H1 (cell line): ENCODE results near the gene ATP7A. TPM values are rescaled to one million over a fixed set of nuclear protein-coding genes. Genes with fewer than 3 reads are reported as not detected.

ENCODE experiments used
- CTCF ChIA-PET: fragments of 300-600 bp; sonication (Branson Sonifier 250); formaldehyde crosslinking; loops from one replicate; lab custom pipeline; 2021; ENCODE audit not compliant: partially characterized antibody; lab: Charles Lee
- POLR2A ChIA-PET: fragments of 300-600 bp; sonication (Branson Sonifier 250); formaldehyde crosslinking; loops from one replicate; lab custom pipeline; 2021; ENCODE audit warnings: inconsistent platforms; ENCODE audit not compliant: partially characterized antibody; lab: Charles Lee
- DNase-seq, 2 experiments: peaks; one replicate each; pipeline versions ENCODE4 v3.0.0 to v3.0.0-alpha.2; 2010 to 2022; ENCODE audit warnings: low spot score in 2 of 2, low read depth in 1 of 2, mixed read lengths in 1 of 2
- FAIRE-seq: peaks from 2 replicates; lab custom pipeline; 2011; peaks lifted over from hg19 to GRCh38; lab: Jason Lieb, UNC
- H2AFZ ChIP-seq: 2 replicates; pipeline ENCODE4 v1.8.1; 2012; ENCODE audit warnings: low read length, inconsistent platforms
- H2AK5ac ChIP-seq: 2 replicates; pipeline ENCODE4 v1.6.1; 2013; ENCODE audit warnings: low read depth, low read length
- H2BK120ac ChIP-seq: replicated peaks from 2 replicates; pipeline ENCODE3; 2013; ENCODE audit warnings: low read depth, low read length, inconsistent platforms
- H2BK12ac ChIP-seq: 2 replicates; pipeline ENCODE4 v1.6.1; 2013; ENCODE audit warnings: low read depth, low read length
- H2BK15ac ChIP-seq: 2 replicates; pipeline ENCODE4 v1.6.1; 2013; ENCODE audit warnings: low read length
- H2BK20ac ChIP-seq: 2 replicates; pipeline ENCODE4 v1.6.1; 2013; ENCODE audit warnings: low read length
- H2BK5ac ChIP-seq: 2 replicates; pipeline ENCODE4 v1.6.1; 2013; ENCODE audit warnings: low read depth, low read length
- H3K14ac ChIP-seq: 2 replicates; pipeline ENCODE4 v1.6.1; 2013; ENCODE audit warnings: inconsistent platforms; ENCODE audit not compliant: insufficient read length
- H3K18ac ChIP-seq: 2 replicates; pipeline ENCODE4 v1.6.1; 2013; ENCODE audit warnings: low read length; ENCODE audit errors: extremely low read depth
- H3K23ac ChIP-seq: 2 replicates; pipeline ENCODE4 v1.6.1; 2013; ENCODE audit warnings: inconsistent platforms; ENCODE audit not compliant: insufficient read length
- H3K23me2 ChIP-seq: 2 replicates; pipeline ENCODE4 v1.6.1; 2013; ENCODE audit warnings: low read depth, low read length
- H3K27ac ChIP-seq: 2 replicates; pipeline ENCODE4 v1.6.1; 2011; ENCODE audit warnings: low read depth, low read length, inconsistent platforms
- H3K27me3 ChIP-seq, 4 experiments: replicated peaks in 1 of 4; 1 replicate in 1 of 4; 2 replicates in 3 of 4; pipeline versions ENCODE4 v1.6.1 to v1.8.1; 2011 to 2013; ENCODE audit warnings: low read length in 3 of 4, mild to moderate bottlenecking in 3 of 4, inconsistent platforms in 2 of 4, mixed read lengths in 2 of 4, moderate library complexity in 1 of 4; ENCODE audit not compliant: control insufficient read depth in 3 of 4, insufficient read depth in 3 of 4; ENCODE audit errors: extremely low read depth in 1 of 4
- H3K36me3 ChIP-seq, 4 experiments: 2 replicates each; pipeline versions ENCODE4 v1.6.1 to v1.8.1; 2011 to 2013; ENCODE audit warnings: mild to moderate bottlenecking in 4 of 4, low read length in 3 of 4, moderate library complexity in 2 of 4, control low read depth in 1 of 4, inconsistent platforms in 1 of 4; ENCODE audit not compliant: insufficient read depth in 4 of 4, control insufficient read depth in 2 of 4
- H3K4ac ChIP-seq: replicated peaks from 2 replicates; pipeline ENCODE3; 2013; ENCODE audit warnings: low read length, low read depth, mixed read lengths, inconsistent platforms; ENCODE audit not compliant: insufficient read length
- H3K4me1 ChIP-seq, 4 experiments: replicated peaks in 1 of 4; 1 replicate in 1 of 4; 2 replicates in 3 of 4; pipeline versions ENCODE4 v1.6.1 to v1.8.1; 2011 to 2013; ENCODE audit warnings: low read length in 3 of 4, inconsistent platforms in 2 of 4, mixed read lengths in 1 of 4; ENCODE audit not compliant: insufficient read depth in 4 of 4, control insufficient read depth in 3 of 4
- H3K4me2 ChIP-seq, 2 experiments: 2 replicates each; pipeline versions ENCODE4 v1.6.1 to v1.8.1; 2011 to 2013; ENCODE audit warnings: low read depth in 2 of 2, low read length in 2 of 2, control low read depth in 1 of 2, inconsistent platforms in 1 of 2, mild to moderate bottlenecking in 1 of 2; ENCODE audit not compliant: insufficient read depth in 1 of 2
- H3K4me3 ChIP-seq, 4 experiments: fragments of 200-600, 300-600 bp in 1 of 4; sonication (generic), shearing (Covaris generic), sonication (Bioruptor Twin) in 1 of 4; 2 replicates each; pipeline versions ENCODE4 v1.5.1 to v1.8.1; 2011 to 2016; ENCODE audit warnings: low read length in 4 of 4, low read depth in 3 of 4, control low read depth in 2 of 4, inconsistent platforms in 2 of 4, mild to moderate bottlenecking in 2 of 4, mixed read lengths in 1 of 4, moderate library complexity in 1 of 4; ENCODE audit not compliant: insufficient read depth in 2 of 4; ENCODE audit errors: extremely low read depth in 1 of 4
- H3K56ac ChIP-seq: replicated peaks from 2 replicates; pipeline ENCODE3; 2013; ENCODE audit warnings: low read depth, mild to moderate bottlenecking, mixed read lengths, low read length, inconsistent platforms; ENCODE audit not compliant: insufficient read length
- H3K79me1 ChIP-seq: 2 replicates; pipeline ENCODE4 v1.6.1; 2013; ENCODE audit warnings: low read depth, low read length, control low read depth
- H3K79me2 ChIP-seq, 2 experiments: 2 replicates each; pipeline versions ENCODE4 v1.6.1 to v1.8.1; 2012 to 2013; ENCODE audit warnings: low read length in 2 of 2, mild to moderate bottlenecking in 2 of 2, inconsistent platforms in 1 of 2; ENCODE audit not compliant: insufficient read depth in 2 of 2, control insufficient read depth in 1 of 2
- H3K9ac ChIP-seq, 4 experiments: replicated peaks in 1 of 4; 1 replicate in 1 of 4; 2 replicates in 3 of 4; pipeline versions ENCODE4 v1.6.1 to v1.8.1; 2011 to 2013; ENCODE audit warnings: low read depth in 3 of 4, low read length in 3 of 4, control low read depth in 2 of 4, mild to moderate bottlenecking in 2 of 4, moderate library complexity in 2 of 4, inconsistent platforms in 1 of 4; ENCODE audit errors: extremely low read depth in 1 of 4
- H3K9me3 ChIP-seq, 2 experiments: 2 replicates each; pipeline versions ENCODE4 v1.6.1 to v1.8.1; 2012 to 2013; ENCODE audit warnings: mild to moderate bottlenecking in 2 of 2, moderate library complexity in 2 of 2, control low read depth in 1 of 2, inconsistent platforms in 1 of 2, low read depth in 1 of 2, low read length in 1 of 2, mixed read lengths in 1 of 2; ENCODE audit not compliant: insufficient read depth in 2 of 2
- H4K20me1 ChIP-seq, 2 experiments: replicated peaks in 1 of 2; 2 replicates each; pipeline versions ENCODE3 to v1.8.1; 2011 to 2013; ENCODE audit warnings: inconsistent platforms in 2 of 2, low read length in 2 of 2, mild to moderate bottlenecking in 1 of 2; ENCODE audit not compliant: insufficient read depth in 2 of 2, control insufficient read depth in 1 of 2
- H4K5ac ChIP-seq: 2 replicates; pipeline ENCODE4 v1.6.1; 2013; ENCODE audit warnings: low read length, low read depth, mixed read lengths, inconsistent platforms; ENCODE audit not compliant: insufficient read length
- H4K8ac ChIP-seq: 2 replicates; pipeline ENCODE4 v1.8.0; 2013; ENCODE audit warnings: mild to moderate bottlenecking, moderate library complexity, low read length, inconsistent platforms; ENCODE audit not compliant: insufficient read depth; ENCODE audit errors: extremely low read depth
- H4K91ac ChIP-seq: replicated peaks from 2 replicates; pipeline ENCODE3; 2013; ENCODE audit warnings: low read length, mixed read lengths, inconsistent platforms; ENCODE audit not compliant: insufficient read length
- ASH2L ChIP-seq: fragments of 200-600, 300-600 bp; sonication (generic); IDR thresholded peaks from one replicate; pipeline ENCODE4 v1.7.1; 2017; ENCODE audit warnings: low read length
- ATF3 ChIP-seq: IDR thresholded peaks from 2 replicates; pipeline ENCODE4 v1.6.1; 2011; ENCODE audit warnings: low read depth, mild to moderate bottlenecking, low read length; ENCODE audit not compliant: insufficient read depth
- BCL11A ChIP-seq, 2 experiments: IDR thresholded peaks; one replicate each; pipeline ENCODE4 v1.6.1; 2011; ENCODE audit warnings: low read depth in 2 of 2, low read length in 2 of 2, mild to moderate bottlenecking in 2 of 2
- CHD1 ChIP-seq: IDR thresholded peaks from 2 replicates; pipeline ENCODE4 v1.6.1; 2012; ENCODE audit warnings: low read depth, low read length, improper control_type of control experiment
- EP300 ChIP-seq, 2 experiments: IDR thresholded peaks; 1 replicate in 1 of 2; 2 replicates in 1 of 2; pipeline ENCODE4 v1.6.1; 2011 to 2012; ENCODE audit warnings: low read depth in 2 of 2, low read length in 2 of 2, mild to moderate bottlenecking in 2 of 2, borderline replicate concordance in 1 of 2, inconsistent platforms in 1 of 2, moderate library complexity in 1 of 2
- EZH2 ChIP-seq: fragments of 200-600 bp; sonication (generic); IDR thresholded peaks from 2 replicates; pipeline ENCODE4 v1.7.1; 2012; ENCODE audit warnings: low read depth, mild to moderate bottlenecking, moderate library complexity, low read length, inconsistent platforms; ENCODE audit not compliant: severe bottlenecking
- HDAC6 ChIP-seq: IDR thresholded peaks from one replicate; pipeline ENCODE4 v1.7.1; 2012; ENCODE audit warnings: low read depth, mild to moderate bottlenecking, inconsistent platforms, low read length, moderate library complexity
- KDM4A ChIP-seq: IDR thresholded peaks from one replicate; pipeline ENCODE4 v1.7.1; 2012; ENCODE audit warnings: low read depth, mild to moderate bottlenecking, moderate library complexity, low read length, inconsistent platforms; ENCODE audit not compliant: severe bottlenecking
- RNF2 ChIP-seq: fragments of 200-900, 300-1000 bp; sonication (generic); IDR thresholded peaks from 2 replicates; pipeline ENCODE4 v1.7.1; 2016; ENCODE audit warnings: borderline replicate concordance, low read depth, mild to moderate bottlenecking, antibody characterized with exemption, low read length; ENCODE audit not compliant: poor library complexity, severe bottlenecking; ENCODE audit errors: missing control alignments
- SIRT6 ChIP-seq: IDR thresholded peaks from one replicate; pipeline ENCODE4 v1.7.1; 2012; ENCODE audit warnings: low read length, inconsistent platforms
- TAF1 ChIP-seq: IDR thresholded peaks from 2 replicates; pipeline ENCODE4 v1.6.1; 2011; ENCODE audit warnings: mild to moderate bottlenecking, low read depth, low read length
- WGBS, 2 experiments: shearing (Covaris generic) in 1 of 2; methylation state at CpG; one replicate each; pipeline versions ENCODE4 v1.1.6 to v1.1.7; 2013 to 2015; ENCODE audit warnings: low lambda C conversion rate in 2 of 2, mixed read lengths in 2 of 2, inconsistent platforms in 1 of 2, low coverage in 1 of 2, missing lambda C conversion rate in 1 of 2; ENCODE audit not compliant: insufficient replicate concordance in 2 of 2, insufficient coverage in 1 of 2, insufficient read length in 1 of 2; ENCODE audit errors: extremely low coverage in 1 of 2, missing lambda C conversion rate in 1 of 2; 5-methylcytosine and 5-hydroxymethylcytosine counted together
- polyA plus RNA-seq, 7 experiments: library from polyadenylated mRNA; depleted of rRNA in 3 of 7; stranded (reverse) in 5 of 7; unstranded in 2 of 7; fragments of >200 nt in 5 of 7; fragments of 200-250 nt in 2 of 7; gene quantifications; 1 replicate in 5 of 7; 2 replicates in 1 of 7; 4 replicates in 1 of 7; pipeline versions ENCODE4 v1.2.1 to v1.2.3, GENCODE V29; 2011 to 2013; ENCODE audit warnings: missing spikeins in 2 of 7, mixed read lengths in 2 of 7
- total RNA-seq: library from RNA; stranded (reverse); fragmentation: NEBNext Ultra II Directional; extraction: Animal tissue kit (Norgen Biotek cat#: 25700); gene quantifications from 2 replicates; pipeline ENCODE4 v1.2.1, GENCODE V29; 2021

The ATP7A gene
- total and polyA plus RNA-seq, 2 of the 8 experiments (the other 6 are each of a cell fraction or from before 2014, with no cell fraction given) = 0.73 to 2.8 TPM

GRCh38 chrX:77962068-77962902 is 51.8 kb downstream of the ATP7A start:
- 85% methylated on average over 12 of the region's 13 CpGs; no CpG with 5 or more reads in 1 of the 2 experiments for WGBS, 2 experiments
- Histone ChIP-seq H2BK12ac (no peak overlapping the region), H3K4me2 (no peak overlapping the region), H4K20me1 (no peaks in the 10 kb centered on the region), H2BK20ac (no peak overlapping the region), H2BK5ac (no peak overlapping the region), H4K8ac (no peak overlapping the region), H2AK5ac (no peak overlapping the region), H2BK120ac (no peak overlapping the region), H3K23me2 (no peaks in the 10 kb centered on the region), H3K4me3 (no peak overlapping the region), H3K4ac (no peak overlapping the region), H3K9ac (no peak overlapping the region), H3K27ac (no peak overlapping the region), H3K23ac (no peak overlapping the region), H4K5ac (no peak overlapping the region), H3K27me3 (no peaks in the 10 kb centered on the region), H2AFZ (no peak overlapping the region), H2BK15ac (no peak overlapping the region), H3K18ac (no peak overlapping the region), H3K79me2 (no peaks in the 10 kb centered on the region), H3K9me3 (no peaks in the 10 kb centered on the region), H3K36me3 (no peaks in the 10 kb centered on the region), H3K56ac (no peak overlapping the region), H3K14ac (no peak overlapping the region), H3K79me1 (no peaks in the 10 kb centered on the region), H4K91ac (no peak overlapping the region), H3K4me1 (no peaks in the 10 kb centered on the region)
- FAIRE-seq = no peak
- ChIA-PET POLR2A (interaction anchor here (1.6 kb wide), 1 partner anchor 18 kb away, joined by 5 read pairs; no protein-coding TSS in a partner anchor), CTCF (no interaction called here)
- DNase-seq = no peak
- no peak for TF ChIP-seq EZH2
- TF ChIP-seq BCL11A (IDR thresholded peaks at IDR 0.05; ENCODE audit: low read depth in 2 of 2, low read length in 2 of 2) = no peak
- no peak for TF ChIP-seq HDAC6
- TF ChIP-seq EP300 (IDR thresholded peaks at IDR 0.05; ENCODE audit: borderline replicate concordance in 1 of 2, low read depth in 2 of 2, low read length in 2 of 2) = no peak
- no peak for TF ChIP-seq SIRT6
- no peak for TF ChIP-seq RNF2
- TF ChIP-seq ATF3 = no peak
- no peak for TF ChIP-seq CHD1
- TF ChIP-seq KDM4A = no peak
- no peak for TF ChIP-seq ASH2L
- TF ChIP-seq TAF1 = no peak
